HK-2 (cell line): ENCODE results near the gene ZNF554.

Experiments
- DNase-seq: peaks from one replicate; pipeline ENCODE4 v3.0.0-alpha.2; 2018; ENCODE audit not compliant: unreplicated experiment

ZNF554 gene

GRCh38 chr19:2827840-2828489 lies 8.3 kb downstream of the ZNF554 start:
- DNase-seq: no peak

GRCh38 chr19:2834294-2834871 lies 14.7 kb downstream of the ZNF554 start:
- DNase-seq: no peak

GRCh38 chr19:2837430-2837829 lies 17.8 kb downstream of the ZNF554 start:
- DNase-seq: no peak

GRCh38 chr19:2840794-2841791 lies 21.4 kb downstream of the ZNF554 start, which contains the start of gene ZNF555:
ZNF555 (plus strand) TSS chr19:2841475; CDS start chr19:2841573, 98 bp downstream.
- peak; percentile 99 for DNase-seq

GRCh38 chr19:2841855-2842574 lies 22.3 kb downstream of the ZNF554 start:
- DNase-seq: peak; percentile 14

- DNase-seq: no peak
Measured at GRCh38 chr19:2845107-2845506, 25.4 kb downstream of the ZNF554 start.

- no peak for DNase-seq
Measured at GRCh38 chr19:2846180-2846894, 26.7 kb downstream of the ZNF554 start.

- DNase-seq: no peak
Measured at GRCh38 chr19:2847507-2847906, 27.8 kb downstream of the ZNF554 start.

- DNase-seq: no peak
Measured at GRCh38 chr19:2848616-2849015, 28.9 kb downstream of the ZNF554 start.

GRCh38 chr19:2850256-2850925 lies 30.7 kb downstream of the ZNF554 start:
- DNase-seq: no peak

GRCh38 chr19:2852598-2852997 lies 32.9 kb downstream of the ZNF554 start:
- DNase-seq: no peak

- no peak for DNase-seq
Measured at GRCh38 chr19:2853015-2853606, 33.4 kb downstream of the ZNF554 start.

- no peak for DNase-seq
Measured at GRCh38 chr19:2854849-2855248, 35.2 kb downstream of the ZNF554 start.

- no peak for DNase-seq
Measured at GRCh38 chr19:2856457-2857050, 36.9 kb downstream of the ZNF554 start.

- DNase-seq: no peak
Measured at GRCh38 chr19:2858864-2859263, 39.2 kb downstream of the ZNF554 start.

GRCh38 chr19:2863816-2864215 lies 44.1 kb downstream of the ZNF554 start:
- no peak for DNase-seq

GRCh38 chr19:2865334-2866100 lies 45.8 kb downstream of the ZNF554 start:
- no peak for DNase-seq

- no peak for DNase-seq
Measured at GRCh38 chr19:2866495-2867024, 46.9 kb downstream of the ZNF554 start.
